ENCODE measurements around the gene SERPINB4. TPM values are rescaled to one million over a fixed set of nuclear protein-coding genes. Genes with fewer than 3 reads are reported as not detected.

Gene SERPINB4
- total and polyA plus RNA-seq, 2 donors (not counting 1 experiment from before 2014, with no cell fraction given): not detected

DNA sequence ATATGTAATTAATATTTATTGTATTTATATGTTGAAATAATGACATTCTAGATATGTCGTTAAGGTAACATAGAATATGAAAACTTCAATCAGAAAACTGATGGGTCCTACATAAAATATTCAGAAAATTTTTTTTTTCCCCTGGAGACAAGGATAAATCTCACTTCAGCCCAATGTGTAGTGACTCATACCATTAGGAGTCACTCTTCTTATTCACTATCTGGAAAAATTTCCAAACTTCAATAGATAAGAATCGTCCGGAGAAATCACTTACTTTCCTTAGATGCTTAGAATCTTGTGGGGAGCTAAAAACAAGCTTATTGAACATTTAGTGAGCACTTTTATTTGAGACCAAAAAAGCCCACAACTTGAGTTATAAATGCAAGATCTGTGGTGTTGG, 52.3 kb downstream of the SERPINB4 start:
- Mint-ChIP-seq H3K9me3 (ENCODE audit: insufficient read depth) (no peaks in the 10 kb centered on the region), H3K4me1 (no peaks in the 10 kb centered on the region), H3K27me3 (peaks cover 5% of the 10 kb centered on the region), H3K4me3 (no peak overlapping the region), H3K27ac (no peak overlapping the region)
- ATAC-seq (ENCODE audit: low read depth) (no peak), DNase-seq (no peak)
- TF ChIP-seq, protein P1, sequence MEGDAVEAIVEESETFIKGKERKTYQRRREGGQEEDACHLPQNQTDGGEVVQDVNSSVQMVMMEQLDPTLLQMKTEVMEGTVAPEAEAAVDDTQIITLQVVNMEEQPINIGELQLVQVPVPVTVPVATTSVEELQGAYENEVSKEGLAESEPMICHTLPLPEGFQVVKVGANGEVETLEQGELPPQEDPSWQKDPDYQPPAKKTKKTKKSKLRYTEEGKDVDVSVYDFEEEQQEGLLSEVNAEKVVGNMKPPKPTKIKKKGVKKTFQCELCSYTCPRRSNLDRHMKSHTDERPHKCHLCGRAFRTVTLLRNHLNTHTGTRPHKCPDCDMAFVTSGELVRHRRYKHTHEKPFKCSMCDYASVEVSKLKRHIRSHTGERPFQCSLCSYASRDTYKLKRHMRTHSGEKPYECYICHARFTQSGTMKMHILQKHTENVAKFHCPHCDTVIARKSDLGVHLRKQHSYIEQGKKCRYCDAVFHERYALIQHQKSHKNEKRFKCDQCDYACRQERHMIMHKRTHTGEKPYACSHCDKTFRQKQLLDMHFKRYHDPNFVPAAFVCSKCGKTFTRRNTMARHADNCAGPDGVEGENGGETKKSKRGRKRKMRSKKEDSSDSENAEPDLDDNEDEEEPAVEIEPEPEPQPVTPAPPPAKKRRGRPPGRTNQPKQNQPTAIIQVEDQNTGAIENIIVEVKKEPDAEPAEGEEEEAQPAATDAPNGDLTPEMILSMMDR (IDR thresholded peaks at IDR 0.05): no peak
- TF ChIP-seq EZH2 (IDR thresholded peaks at IDR 0.05; ENCODE audit: borderline replicate concordance, insufficient read depth, low read depth, low read length, poor library complexity, severe bottlenecking): no peak
- Histone ChIP-seq H3K4me2 (replicated peaks; ENCODE audit: low read depth, low read length, poor library complexity, severe bottlenecking) (no peak overlapping the region), H3K4me1 (ENCODE audit: control insufficient read depth in 2 of 2, insufficient read depth in 2 of 2, low read length in 2 of 2) (no peaks in the 10 kb centered on the region), H3K4me3 (ENCODE audit: control extremely low read depth in 1 of 5, extremely low read depth in 1 of 5, insufficient read depth in 1 of 5, low read depth in 2 of 5, low read length in 4 of 5) (no peak overlapping the region), H3K9ac (ENCODE audit: low read length) (no peak overlapping the region), H4K20me1 (ENCODE audit: control insufficient read depth, insufficient read depth, low read length, poor library complexity, severe bottlenecking) (no peaks in the 10 kb centered on the region), H3K36me3 (replicated peaks in 1 of 2; ENCODE audit: control extremely low read depth in 1 of 2, control insufficient read depth in 1 of 2, extremely low read depth in 1 of 2, insufficient read depth in 2 of 2, low read length in 1 of 2) (no peaks in the 10 kb centered on the region), H3K27ac (ENCODE audit: low read length in 2 of 2) (no peak overlapping the region), H3K79me2 (ENCODE audit: control insufficient read depth, insufficient read depth, low read length) (no peaks in the 10 kb centered on the region), H3K27me3 (replicated peaks in 1 of 4; ENCODE audit: control extremely low read depth in 1 of 4, control insufficient read depth in 3 of 4, insufficient read depth in 4 of 4, low read length in 3 of 4) (peaks cover 0 to 4% (median 3%) of the 10 kb centered on the region in 4 experiments), H2AFZ (ENCODE audit: insufficient read depth, low read depth, low read length, poor library complexity, severe bottlenecking) (no peak overlapping the region), H3K9me3 (ENCODE audit: control extremely low read depth in 1 of 3, control insufficient read depth in 2 of 3, insufficient read depth in 1 of 3, low read length in 2 of 3) (no peaks in the 10 kb centered on the region)
- intact Hi-C loops (cut with micrococcal nuclease): no loop called here
- ChIA-PET CTCF (no interaction called here), POLR2A (no interaction called here)
- whole genome bisulfite sequencing (ENCODE audit: insufficient coverage): no CpG with 5 or more reads among the region's 3 CpGs

DNA sequence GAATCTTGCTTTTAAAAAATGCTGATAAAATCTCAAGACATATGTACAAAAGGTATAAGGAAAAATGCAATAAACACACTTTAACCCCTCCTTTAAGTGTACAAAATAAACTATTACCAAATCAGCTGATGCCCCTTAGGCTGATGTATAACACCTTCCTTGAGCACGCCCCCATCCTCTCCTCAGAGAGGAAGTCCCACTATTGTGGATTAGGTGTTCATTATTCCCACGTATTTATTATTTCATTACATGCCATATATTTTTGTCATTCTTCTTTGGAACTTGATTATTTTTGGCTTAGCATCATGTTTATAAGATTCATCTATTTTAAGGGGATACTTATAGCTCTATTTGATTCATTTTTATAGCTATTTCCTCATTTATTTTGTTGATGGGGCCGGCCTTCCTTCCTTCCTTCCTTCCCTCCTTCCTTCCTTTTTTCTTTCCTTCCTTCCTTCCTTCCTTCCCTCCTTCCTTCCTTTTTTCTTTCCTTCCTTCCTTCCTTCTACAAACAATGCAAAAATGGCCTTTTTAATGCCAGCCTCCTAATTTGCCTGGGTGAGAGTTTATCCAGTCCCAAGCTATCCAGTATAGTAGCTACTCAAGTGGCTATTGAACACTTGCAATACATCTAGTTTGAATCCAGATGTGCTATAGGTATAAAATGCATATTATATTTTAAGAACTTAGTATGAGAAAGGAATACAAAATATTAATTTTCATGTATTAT, 52.9 kb downstream of the SERPINB4 start:
- H3K27ac Mint-ChIP-seq: no peak overlapping the region

More for the DNA sequence above, 52.9 kb downstream of the SERPINB4 start:
- Mint-ChIP-seq H3K4me3 (no peak overlapping the region), H3K27me3 (peaks cover 5% of the 10 kb centered on the region), H3K4me1 (no peaks in the 10 kb centered on the region), H3K9me3 (ENCODE audit: insufficient read depth) (no peaks in the 10 kb centered on the region)
- POLR2A ChIA-PET: no interaction called here
- no peak overlapping the region for H3K4me3 ChIP-seq (ENCODE audit: control extremely low read depth in 1 of 5, extremely low read depth in 1 of 5, insufficient read depth in 1 of 5, low read depth in 2 of 5, low read length in 4 of 5)
- no peaks in the 10 kb centered on the region for H4K20me1 ChIP-seq (ENCODE audit: control insufficient read depth, insufficient read depth, low read length, poor library complexity, severe bottlenecking)
- H3K27ac ChIP-seq (ENCODE audit: low read length in 2 of 2): no peak overlapping the region
- no peak overlapping the region for H3K4me2 ChIP-seq (replicated peaks; ENCODE audit: low read depth, low read length, poor library complexity, severe bottlenecking)
- H3K4me1 ChIP-seq (ENCODE audit: control insufficient read depth in 2 of 2, insufficient read depth in 2 of 2, low read length in 2 of 2): no peaks in the 10 kb centered on the region
- no peaks in the 10 kb centered on the region for H3K36me3 ChIP-seq (replicated peaks in 1 of 2; ENCODE audit: control extremely low read depth in 1 of 2, control insufficient read depth in 1 of 2, extremely low read depth in 1 of 2, insufficient read depth in 2 of 2, low read length in 1 of 2)
- no peaks in the 10 kb centered on the region for H3K79me2 ChIP-seq (ENCODE audit: control insufficient read depth, insufficient read depth, low read length)
- TF ChIP-seq, protein P1 (IDR thresholded peaks at IDR 0.05): no peak
- no peak for TF ChIP-seq EZH2 (IDR thresholded peaks at IDR 0.05; ENCODE audit: borderline replicate concordance, insufficient read depth, low read depth, low read length, poor library complexity, severe bottlenecking)
- peaks cover 0 to 4% (median 3%) of the 10 kb centered on the region in 4 experiments for H3K27me3 ChIP-seq (replicated peaks in 1 of 4; ENCODE audit: control extremely low read depth in 1 of 4, control insufficient read depth in 3 of 4, insufficient read depth in 4 of 4, low read length in 3 of 4)
- H2AFZ ChIP-seq (ENCODE audit: insufficient read depth, low read depth, low read length, poor library complexity, severe bottlenecking): no peak overlapping the region
- intact Hi-C loops (cut with micrococcal nuclease): no loop called here
- ATAC-seq (ENCODE audit: low read depth): no peak
- no peaks in the 10 kb centered on the region for H3K9me3 ChIP-seq (ENCODE audit: control extremely low read depth in 1 of 3, control insufficient read depth in 2 of 3, insufficient read depth in 1 of 3, low read length in 2 of 3)
- DNase-seq: no peak
- CTCF ChIA-PET: interaction anchor here (0.6 kb wide), 1 partner anchor 10 kb away, joined by 3 read pairs; no protein-coding TSS in a partner anchor
- H3K9ac ChIP-seq (ENCODE audit: low read length): no peak overlapping the region
- 80% methylated on average over 1 of the region's 3 CpGs for WGBS (ENCODE audit: insufficient coverage)
